ENCODE results near the gene IL31RA. TPM values are rescaled to one million over a fixed set of nuclear protein-coding genes. Genes with fewer than 3 reads are reported as not detected.
"Not testable (repeated sequence)": the region's sequence is repeated elsewhere in the genome, so short reads cannot be mapped to it uniquely, and the experiment has no call there.

IL31RA gene
- not detected in 2 replicates for total RNA-seq
- polyA plus RNA-seq: not detected in 2 replicates

DNA sequence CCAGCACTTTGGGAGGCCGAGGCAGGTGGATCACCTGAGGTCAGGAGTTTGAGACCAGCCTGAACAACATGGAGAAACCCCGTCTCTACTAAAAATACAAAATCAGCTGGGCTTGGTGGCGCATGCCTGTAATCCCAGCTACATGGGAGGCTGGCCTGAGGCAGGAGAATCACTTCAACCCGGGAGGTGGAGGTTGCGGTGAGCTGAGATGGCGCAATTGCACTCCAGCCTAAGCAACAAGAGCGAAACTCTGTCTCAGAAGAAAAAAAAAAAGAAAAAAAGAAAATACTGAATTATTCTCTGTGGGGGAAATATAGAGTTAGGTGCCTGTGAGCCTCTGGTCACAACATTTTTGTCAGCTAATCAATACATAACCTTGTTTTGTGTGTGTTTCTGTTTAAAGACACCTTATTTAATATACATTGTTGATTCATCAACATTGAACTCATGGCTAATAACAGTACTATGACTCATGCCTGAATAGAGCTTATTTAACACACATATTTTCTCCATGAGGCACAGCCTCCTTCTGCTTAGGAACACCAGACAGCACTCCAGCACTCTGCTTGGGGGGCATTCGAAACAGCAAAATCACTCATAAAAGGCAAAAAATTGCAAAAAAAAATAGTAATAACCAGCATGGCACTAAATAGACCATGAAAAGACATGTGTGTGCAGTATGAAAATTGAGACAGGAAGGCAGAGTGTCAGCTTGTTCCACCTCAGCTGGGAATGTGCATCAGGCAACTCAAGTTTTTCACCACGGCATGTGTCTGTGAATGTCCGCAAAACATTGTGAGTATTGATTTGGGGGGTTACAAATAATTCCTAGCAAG is at the start of gene IL31RA:
IL31RA (plus strand) TSS at position 519 of the 836 bp plus-strand sequence; CDS start at position 733, 214 bp downstream.
- no peaks in the 10 kb centered on the region for H3K36me3 ChIP-seq
- no peak for TF ChIP-seq CTCF (IDR thresholded peaks at IDR 0.05; ENCODE audit: low read depth, low read length)
- no peaks in the 10 kb centered on the region for H3K27me3 ChIP-seq
- no peaks in the 10 kb centered on the region for H3K9me3 ChIP-seq (ENCODE audit: low read depth)
- H3K27ac ChIP-seq: no peak within 1 kb of the TSS
- peak in 1 of 2 donors; percentile 81 for DNase-seq (ENCODE audit: low read depth in 1 of 2, low spot score in 1 of 2)
- H3K4me3 ChIP-seq: no peak within 1 kb of the TSS
- no peaks in the 10 kb centered on the region for H3K4me1 ChIP-seq (ENCODE audit: low read depth)

GRCh38 chr5:55808814-55809213 is 42.3 kb upstream of the IL31RA start:
- not testable (repeated sequence) for H3K4me3 ChIP-seq; H3K36me3 ChIP-seq; H3K9me3 ChIP-seq (ENCODE audit: low read depth); H3K4me1 ChIP-seq (ENCODE audit: low read depth); DNase-seq (ENCODE audit: low read depth in 1 of 2, low spot score in 1 of 2); H3K27ac ChIP-seq; H3K27me3 ChIP-seq

DNA sequence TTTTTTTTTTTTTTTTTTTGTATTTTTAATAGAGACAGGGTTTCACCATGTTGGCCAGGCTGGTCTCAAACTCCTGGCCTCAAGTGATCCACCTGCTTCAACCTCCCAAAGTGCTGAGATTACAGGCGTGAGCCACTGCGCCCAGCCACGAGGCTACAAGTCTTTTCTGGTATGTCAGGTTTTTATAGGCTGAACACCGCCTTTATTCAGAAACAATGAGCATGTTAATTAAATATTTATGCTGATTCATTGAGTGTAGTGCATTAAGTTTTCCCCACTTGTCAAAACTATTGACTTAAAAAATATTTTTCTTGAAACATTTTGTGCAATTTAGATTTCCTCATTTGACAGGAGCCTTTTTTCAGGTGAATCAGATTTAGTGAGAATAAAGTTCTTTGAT is 35.2 kb upstream of the IL31RA start:
- not testable (repeated sequence) for H3K27ac ChIP-seq; H3K4me3 ChIP-seq; H3K4me1 ChIP-seq (ENCODE audit: low read depth); H3K36me3 ChIP-seq; DNase-seq (ENCODE audit: low read depth in 1 of 2, low spot score in 1 of 2); H3K9me3 ChIP-seq (ENCODE audit: low read depth)
- H3K27me3 ChIP-seq: peaks cover 17% of the 10 kb centered on the region

GRCh38 chr5:55816342-55816741 is 34.8 kb upstream of the IL31RA start:
- peak in 1 of 2 donors; percentile 89 for DNase-seq (ENCODE audit: low read depth in 1 of 2, low spot score in 1 of 2)
- H3K4me1 ChIP-seq (ENCODE audit: low read depth): no peaks in the 10 kb centered on the region
- peaks cover 21% of the 10 kb centered on the region for H3K27me3 ChIP-seq
- no peak overlapping the region for H3K4me3 ChIP-seq
- no peaks in the 10 kb centered on the region for H3K9me3 ChIP-seq (ENCODE audit: low read depth)
- TF ChIP-seq CTCF (IDR thresholded peaks at IDR 0.05; ENCODE audit: low read depth, low read length): no peak
- no peaks in the 10 kb centered on the region for H3K36me3 ChIP-seq
- H3K27ac ChIP-seq: no peak overlapping the region

DNA sequence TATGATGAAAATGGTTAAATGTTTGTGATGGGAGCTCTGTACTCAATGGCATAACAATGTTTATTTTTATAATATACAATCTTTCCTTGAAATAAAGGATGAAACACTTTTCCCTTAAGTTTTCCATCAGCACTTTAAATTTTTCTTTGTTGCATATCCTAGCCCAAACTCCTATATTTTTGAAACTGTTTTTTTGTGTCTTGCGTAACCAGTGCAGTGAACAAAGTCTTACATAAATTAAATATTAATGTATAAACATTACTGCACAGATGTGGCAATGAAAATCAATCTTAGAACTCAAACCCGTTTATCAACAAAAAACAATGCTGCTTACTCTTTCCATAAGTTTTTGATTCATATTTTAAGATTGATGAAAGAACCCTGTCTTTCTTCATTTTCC is 34.1 kb upstream of the IL31RA start:
- Histone ChIP-seq H3K4me3 (no peak overlapping the region), H3K27me3 (peaks cover 28% of the 10 kb centered on the region), H3K36me3 (no peaks in the 10 kb centered on the region), H3K4me1 (ENCODE audit: low read depth) (no peaks in the 10 kb centered on the region), H3K9me3 (ENCODE audit: low read depth) (no peaks in the 10 kb centered on the region), H3K27ac (no peak overlapping the region)
- TF ChIP-seq CTCF (IDR thresholded peaks at IDR 0.05; ENCODE audit: low read depth, low read length): no peak
- DNase-seq (ENCODE audit: low read depth in 1 of 2, low spot score in 1 of 2): peak in 1 of 2 donors; percentile 15

GRCh38 chr5:55820488-55820887 is 30.7 kb upstream of the IL31RA start:
- Histone ChIP-seq H3K4me3 (no peak overlapping the region), H3K9me3 (ENCODE audit: low read depth) (no peaks in the 10 kb centered on the region), H3K4me1 (ENCODE audit: low read depth) (no peaks in the 10 kb centered on the region), H3K36me3 (no peaks in the 10 kb centered on the region), H3K27ac (no peak overlapping the region), H3K27me3 (peaks cover 43% of the 10 kb centered on the region)
- TF ChIP-seq CTCF (IDR thresholded peaks at IDR 0.05; ENCODE audit: low read depth, low read length): no peak
- DNase-seq (ENCODE audit: low read depth in 1 of 2, low spot score in 1 of 2): no peak
